HEK293 (cell line): ENCODE results near the gene MRPL17.

Experiments
- YY1 ChIP-seq: fragments of 450-650 bp; formaldehyde crosslinking; IDR thresholded peaks from 2 replicates; pipeline ENCODE4 v1.5.1; 2018; ENCODE audit warnings: missing biosample characterization, missing genetic modification characterization
- ZBTB7A ChIP-seq: fragments of 450-650 bp; formaldehyde crosslinking; IDR thresholded peaks from 2 replicates; pipeline ENCODE4 v1.5.1; 2016; ENCODE audit warnings: low read depth, missing biosample characterization, missing genetic modification characterization

- TF ChIP-seq ZBTB7A (no peak), YY1 (tag by site-specific recombination) (no peak)
These were observed 46.7 kb downstream of the MRPL17 start for GRCh38 chr11:6636480-6636879.
